Measurements from ENCODE around the gene MGMT. TPM values are rescaled to one million over a fixed set of nuclear protein-coding genes. Genes with fewer than 3 reads are reported as not detected.

Gene MGMT
- polyA plus RNA-seq, 3 donors = 9.5 to 23.5 (median 17.5) TPM

DNA sequence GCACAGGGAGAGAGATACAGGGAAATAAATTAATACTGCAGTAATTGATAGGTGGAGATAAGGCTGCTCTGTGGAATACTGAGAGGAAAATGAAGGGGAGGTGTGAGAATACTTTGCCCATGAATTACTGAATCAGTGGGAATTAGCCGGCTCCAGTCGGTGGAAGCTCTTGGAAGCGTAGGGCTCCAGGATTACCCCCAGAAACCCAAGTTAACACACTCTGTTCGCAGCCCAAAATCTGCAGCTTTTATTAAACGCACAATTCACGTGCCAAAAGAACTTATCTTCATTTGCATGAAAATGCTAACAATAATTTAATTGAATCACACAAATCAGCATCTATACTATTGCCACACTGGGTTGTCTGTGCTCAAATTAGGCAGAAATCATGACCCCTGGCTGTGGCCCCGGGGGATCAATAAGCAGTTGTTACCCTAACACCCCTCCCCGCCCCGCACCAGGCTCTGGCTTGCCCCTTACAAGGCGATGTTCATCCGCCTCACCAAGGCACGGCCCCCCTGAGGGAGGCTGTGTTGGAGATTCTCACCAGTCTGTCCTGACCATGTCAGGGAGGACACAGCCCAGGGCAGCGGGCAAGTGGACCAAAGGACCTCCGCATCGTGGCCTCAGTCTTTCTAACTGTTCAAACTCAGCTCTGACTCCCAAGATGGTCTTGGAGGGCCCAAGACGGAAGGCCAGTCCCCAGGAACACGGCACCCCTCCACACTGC is 48.4 kb upstream of the MGMT start:
- DNase-seq = no peak
- H3K9me3 ChIP-seq (replicated peaks in 1 of 2; ENCODE audit: control insufficient read depth in 1 of 2, insufficient read depth in 1 of 2, low read length in 2 of 2) = no peaks in the 10 kb centered on the region
- no peaks in the 10 kb centered on the region for H4K20me1 ChIP-seq (ENCODE audit: insufficient read depth, low read length)
- Mint-ChIP-seq H3K27ac (no peak overlapping the region), H3K36me3 (no peaks in the 10 kb centered on the region), H3K9me3 (peaks cover 0 to 1% (median 0%) of the 10 kb centered on the region in 7 donors), H3K4me3 (no peak overlapping the region), H3K4me1 (no peaks in the 10 kb centered on the region), H3K27me3 (ENCODE audit: low read depth in 3 of 3) (peaks cover 3 to 8% (median 5%) of the 10 kb centered on the region in 3 donors)
- no peak overlapping the region for H3K4me2 ChIP-seq (replicated peaks; ENCODE audit: extremely low read depth, low read length, poor library complexity, severe bottlenecking)
- no peaks in the 10 kb centered on the region for H3K4me1 ChIP-seq (ENCODE audit: control insufficient read depth in 1 of 2, insufficient read depth in 2 of 2, low read length in 2 of 2)
- H3K9ac ChIP-seq (ENCODE audit: insufficient read depth, low read length, poor library complexity, severe bottlenecking) = no peak overlapping the region
- no peaks in the 10 kb centered on the region for H3K79me2 ChIP-seq (ENCODE audit: insufficient read depth, low read length)
- no peak overlapping the region for H2AFZ ChIP-seq (ENCODE audit: insufficient read depth, low read depth, low read length, poor library complexity, severe bottlenecking)
- H3K4me3 ChIP-seq (replicated peaks in 1 of 3; ENCODE audit: low read depth in 2 of 3, low read length in 3 of 3) = no peak overlapping the region
- no peaks in the 10 kb centered on the region for H3K36me3 ChIP-seq (replicated peaks in 1 of 2; ENCODE audit: control insufficient read depth in 1 of 2, insufficient read depth in 2 of 2, low read length in 2 of 2)
- intact Hi-C loops (cut with micrococcal nuclease) = no loop called here
- 98% methylated on average over 12 of the region's 17 CpGs for WGBS (ENCODE audit: insufficient coverage)
- no peak overlapping the region for H3K27ac ChIP-seq (ENCODE audit: low read depth in 1 of 2, low read length in 2 of 2)
- H3K27me3 ChIP-seq (ENCODE audit: control insufficient read depth in 2 of 2, insufficient read depth in 2 of 2, low read length in 2 of 2) = no peaks in the 10 kb centered on the region
- TF ChIP-seq CTCF (IDR thresholded peaks at IDR 0.05) = no peak

DNA sequence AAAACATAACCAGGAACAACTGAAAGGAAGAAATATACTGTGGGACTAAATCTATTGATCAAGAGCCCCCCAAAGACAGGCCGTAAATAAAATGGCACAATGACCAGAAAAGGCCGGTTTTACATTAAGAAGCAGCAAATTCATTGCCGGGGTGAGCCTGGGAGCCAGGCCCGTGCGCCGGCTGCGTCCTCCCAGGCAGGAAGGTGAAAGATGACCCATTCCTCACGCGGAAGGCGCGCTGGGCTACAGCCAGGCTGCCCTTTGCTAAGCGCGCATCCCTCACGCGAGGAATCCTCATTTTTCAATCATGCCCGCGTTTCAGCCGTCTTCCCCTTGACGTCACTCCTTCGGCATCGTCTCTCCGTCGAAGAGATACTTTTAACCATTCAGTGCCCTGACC is 47.6 kb upstream of the MGMT start:
- Histone ChIP-seq H3K27me3 (ENCODE audit: control insufficient read depth in 2 of 2, insufficient read depth in 2 of 2, low read length in 2 of 2) (no peaks in the 10 kb centered on the region), H3K79me2 (ENCODE audit: insufficient read depth, low read length) (no peaks in the 10 kb centered on the region), H3K27ac (ENCODE audit: low read depth in 1 of 2, low read length in 2 of 2) (no peak overlapping the region), H3K4me2 (replicated peaks; ENCODE audit: extremely low read depth, low read length, poor library complexity, severe bottlenecking) (no peak overlapping the region), H3K9me3 (replicated peaks in 1 of 2; ENCODE audit: control insufficient read depth in 1 of 2, insufficient read depth in 1 of 2, low read length in 2 of 2) (no peaks in the 10 kb centered on the region), H3K9ac (ENCODE audit: insufficient read depth, low read length, poor library complexity, severe bottlenecking) (no peak overlapping the region), H3K4me3 (replicated peaks in 1 of 3; ENCODE audit: low read depth in 2 of 3, low read length in 3 of 3) (no peak overlapping the region), H2AFZ (ENCODE audit: insufficient read depth, low read depth, low read length, poor library complexity, severe bottlenecking) (no peak overlapping the region), H4K20me1 (ENCODE audit: insufficient read depth, low read length) (no peaks in the 10 kb centered on the region), H3K4me1 (ENCODE audit: control insufficient read depth in 1 of 2, insufficient read depth in 2 of 2, low read length in 2 of 2) (no peaks in the 10 kb centered on the region), H3K36me3 (replicated peaks in 1 of 2; ENCODE audit: control insufficient read depth in 1 of 2, insufficient read depth in 2 of 2, low read length in 2 of 2) (no peaks in the 10 kb centered on the region)
- Mint-ChIP-seq H3K4me3 (no peak overlapping the region), H3K9me3 (peaks cover 0 to 1% (median 0%) of the 10 kb centered on the region in 7 donors), H3K36me3 (no peaks in the 10 kb centered on the region), H3K27me3 (ENCODE audit: low read depth in 3 of 3) (peaks cover 3 to 8% (median 5%) of the 10 kb centered on the region in 3 donors), H3K4me1 (no peaks in the 10 kb centered on the region), H3K27ac (no peak overlapping the region)
- DNase-seq = no peak
- 95% methylated on average over 23 of the region's 23 CpGs for WGBS (ENCODE audit: insufficient coverage)
- intact Hi-C loops (cut with micrococcal nuclease) = no loop called here
- TF ChIP-seq CTCF (IDR thresholded peaks at IDR 0.05) = no peak

All from CD14-positive monocyte (primary cell).